Glomerular visceral epithelial cell (primary cell): Measurements from ENCODE around the gene ZDHHC23.

Experiments used
- DNase-seq: peaks from one replicate; pipeline ENCODE4 v3.0.0-alpha.2; 2016; ENCODE audit errors: extremely low spot score

ZDHHC23 gene, protein sequence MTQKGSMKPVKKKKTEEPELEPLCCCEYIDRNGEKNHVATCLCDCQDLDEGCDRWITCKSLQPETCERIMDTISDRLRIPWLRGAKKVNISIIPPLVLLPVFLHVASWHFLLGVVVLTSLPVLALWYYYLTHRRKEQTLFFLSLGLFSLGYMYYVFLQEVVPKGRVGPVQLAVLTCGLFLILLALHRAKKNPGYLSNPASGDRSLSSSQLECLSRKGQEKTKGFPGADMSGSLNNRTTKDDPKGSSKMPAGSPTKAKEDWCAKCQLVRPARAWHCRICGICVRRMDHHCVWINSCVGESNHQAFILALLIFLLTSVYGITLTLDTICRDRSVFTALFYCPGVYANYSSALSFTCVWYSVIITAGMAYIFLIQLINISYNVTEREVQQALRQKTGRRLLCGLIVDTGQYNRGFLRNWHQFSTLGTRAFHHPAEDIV

DNA sequence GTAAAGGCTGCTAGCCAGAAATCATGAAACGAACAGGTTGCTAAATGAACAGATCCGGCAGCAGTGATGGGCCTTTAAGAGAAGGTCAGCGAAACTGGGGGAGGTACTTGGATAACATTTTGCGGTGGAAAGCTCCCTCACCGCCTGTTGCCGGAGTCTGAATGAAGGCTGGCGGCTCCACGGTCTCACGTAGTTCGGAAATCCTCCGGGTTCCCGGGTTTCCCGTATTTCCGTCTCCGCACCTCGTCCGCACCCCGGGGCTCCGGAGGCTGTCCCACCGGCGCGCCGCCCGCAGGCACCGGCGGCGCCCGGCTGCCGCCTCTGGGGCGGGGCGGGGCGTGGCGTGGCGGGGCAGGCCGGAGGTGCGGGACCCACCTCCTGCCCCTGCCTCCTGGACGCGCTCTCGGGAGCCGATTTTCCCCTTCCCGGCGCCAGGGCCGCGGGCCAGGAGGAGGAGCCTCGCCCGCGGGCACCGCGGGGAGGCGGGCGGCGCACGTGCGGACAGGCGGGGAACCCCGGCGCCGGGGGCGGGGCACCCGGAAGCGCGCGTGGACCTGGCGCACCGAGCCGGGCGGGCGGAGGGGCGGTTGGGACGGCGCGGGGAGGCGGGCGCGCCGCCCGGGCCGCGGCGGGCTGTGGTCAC lies at the start of gene ZDHHC23:
Gene ZDHHC23, plus strand, starts transcription at position 642 of the 643 bp plus-strand sequence. CDS start 790 bp downstream, outside the sequence.
- peak; percentile 78 for DNase-seq

DNA sequence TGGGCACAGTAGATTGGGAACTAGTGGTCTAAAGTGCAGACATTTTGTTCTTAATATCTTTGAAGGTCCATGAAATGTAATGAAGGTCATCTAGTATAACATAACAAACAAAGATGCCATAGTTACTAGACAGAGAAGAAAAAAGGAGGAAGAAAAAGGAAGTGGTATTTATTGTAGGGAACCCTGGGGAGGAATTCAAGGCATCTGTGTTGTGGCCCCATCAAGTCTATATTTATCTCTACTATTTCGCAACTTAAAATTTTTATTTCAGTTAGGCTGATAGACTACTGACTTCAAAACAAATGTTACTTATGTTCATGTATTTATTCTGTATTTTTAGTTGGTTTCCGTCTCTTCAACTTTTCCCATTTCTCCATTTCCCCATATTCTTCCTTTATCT lies 48.9 kb upstream of the ZDHHC23 start:
- DNase-seq: no peak

DNA sequence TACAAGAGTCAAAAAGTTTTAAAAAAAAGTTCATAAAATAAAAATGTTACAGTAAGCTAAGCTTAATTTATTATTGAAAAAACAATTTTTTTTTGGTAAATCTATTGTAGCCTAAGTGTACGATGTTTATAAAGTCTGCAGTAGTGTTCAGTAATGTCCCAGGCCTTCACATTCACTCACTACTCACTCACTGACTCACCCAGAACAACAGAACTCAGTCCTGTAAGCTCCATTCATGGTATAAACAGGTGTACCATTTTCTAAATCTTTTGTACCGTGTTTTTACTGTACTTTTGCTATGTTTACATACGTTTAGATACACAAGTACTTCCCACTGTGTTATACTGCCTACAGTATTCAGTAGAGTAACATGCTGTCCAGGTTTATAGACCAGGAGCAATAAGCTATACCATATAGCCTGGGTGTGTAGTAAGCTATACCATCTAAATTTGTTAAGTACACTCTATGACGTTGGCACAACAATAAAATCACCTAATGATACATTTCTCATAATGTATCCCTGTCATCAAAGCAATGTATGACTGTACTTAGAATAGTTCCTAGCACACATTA lies 41.2 kb upstream of the ZDHHC23 start:
- DNase-seq: no peak

DNA sequence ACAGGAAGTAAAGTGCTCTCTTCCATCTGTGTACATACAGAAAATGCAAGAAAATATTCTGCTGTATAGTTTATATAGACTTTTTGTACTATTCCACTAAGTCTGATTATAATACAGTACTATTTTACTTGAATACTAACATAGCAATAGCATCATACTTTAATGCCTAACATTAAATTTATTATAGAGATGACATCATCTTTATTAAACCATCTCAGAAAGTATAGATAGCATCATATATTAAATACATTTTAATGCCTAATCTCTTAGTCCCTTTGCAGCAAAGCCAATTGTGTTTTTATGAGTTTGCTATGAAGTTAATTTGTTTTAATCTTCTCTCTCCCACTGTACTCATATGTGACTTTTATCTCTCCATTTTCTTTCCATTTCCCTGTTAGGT lies 39.7 kb upstream of the ZDHHC23 start:
- DNase-seq: no peak

DNA sequence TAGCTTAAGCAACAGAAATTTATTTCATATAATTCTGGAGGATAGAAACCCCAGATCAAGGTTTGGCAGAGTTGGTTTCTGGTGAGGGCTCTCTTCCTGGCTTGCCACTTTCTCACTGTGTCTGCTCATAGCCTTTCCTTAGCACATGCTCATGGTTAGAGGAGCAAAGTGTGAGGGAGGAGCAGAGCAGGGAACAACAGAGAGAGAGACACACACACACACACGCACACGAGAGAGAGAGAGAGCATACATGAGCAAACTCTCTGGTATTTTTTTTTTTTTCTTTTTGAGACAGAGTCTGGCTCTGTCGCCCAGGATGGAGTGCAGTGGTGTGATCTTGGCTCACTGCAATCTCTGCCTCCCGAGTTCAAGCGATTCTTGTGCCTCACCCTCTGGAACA lies 36.8 kb upstream of the ZDHHC23 start:
- DNase-seq: no peak

DNA sequence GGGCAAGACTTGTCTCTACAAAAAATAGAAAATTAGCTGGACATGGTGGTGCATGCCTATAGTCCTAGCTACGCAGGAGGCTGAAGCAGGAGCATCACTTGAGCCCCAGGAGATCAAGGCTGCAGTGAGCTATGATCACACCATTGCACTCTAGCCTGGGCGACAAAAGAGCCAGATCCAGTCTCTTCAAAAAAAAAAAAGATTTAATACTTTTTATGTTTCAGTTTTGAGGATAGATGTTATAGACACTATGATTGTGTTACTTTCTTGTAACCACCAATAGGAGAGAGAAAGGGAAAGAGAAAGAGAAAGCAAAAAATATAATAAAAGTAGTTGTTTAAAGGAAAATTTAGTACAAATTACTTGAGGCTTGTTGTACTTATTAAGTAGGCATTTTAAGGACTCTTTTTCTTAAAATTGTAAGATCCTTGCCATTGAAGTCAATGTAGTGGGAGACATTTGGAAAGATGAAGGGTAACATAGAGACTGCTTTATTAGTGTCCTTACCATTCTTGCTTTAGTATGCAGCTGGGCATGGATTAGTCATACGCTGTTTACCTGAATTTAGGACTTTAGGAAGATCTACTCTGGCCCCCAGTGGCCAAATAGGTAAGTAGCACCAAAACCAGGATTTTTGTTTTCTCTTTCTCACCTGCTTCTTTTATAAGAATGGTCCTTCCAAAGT lies 35.1 kb upstream of the ZDHHC23 start:
- peak; percentile 67 for DNase-seq

DNA sequence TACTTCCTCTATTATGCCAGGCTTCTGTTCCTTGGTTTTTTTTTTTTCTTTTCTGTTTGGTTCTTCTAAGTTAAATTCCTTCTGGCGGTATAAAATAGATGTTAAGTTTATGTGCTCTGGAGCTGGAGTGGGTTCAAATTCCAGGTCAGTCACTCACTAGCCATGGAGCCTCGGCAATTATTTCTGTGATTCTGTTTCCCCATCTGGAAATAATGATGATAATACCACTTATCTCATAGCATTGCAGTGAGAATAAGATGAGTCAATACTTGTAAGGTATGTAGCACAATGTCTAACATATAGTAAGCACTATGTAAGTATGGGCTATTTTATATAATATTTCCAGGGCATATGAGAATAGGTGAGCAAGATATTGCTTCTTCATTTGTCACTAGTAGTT lies 33.2 kb upstream of the ZDHHC23 start:
- DNase-seq: no peak

DNA sequence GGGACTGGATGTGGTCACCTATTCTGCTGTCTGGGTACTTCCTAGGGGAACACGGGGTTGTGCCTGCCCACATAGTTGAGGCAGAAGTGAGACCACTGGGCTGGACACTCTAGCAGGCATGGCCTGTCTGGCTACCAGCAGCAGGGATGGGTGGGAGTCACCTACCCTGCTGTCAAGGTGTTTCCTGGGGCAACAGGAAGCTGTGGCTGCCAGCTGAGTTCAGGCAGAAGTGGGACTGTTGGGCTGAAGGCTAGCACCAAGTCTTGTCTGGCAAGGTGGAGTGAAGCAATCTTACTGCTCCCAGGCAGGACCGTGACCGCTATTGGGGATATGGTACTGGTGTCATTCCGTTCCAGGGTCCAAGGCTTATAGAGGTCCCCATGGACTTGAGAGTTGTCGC lies 20.3 kb upstream of the ZDHHC23 start:
- DNase-seq: no peak

DNA sequence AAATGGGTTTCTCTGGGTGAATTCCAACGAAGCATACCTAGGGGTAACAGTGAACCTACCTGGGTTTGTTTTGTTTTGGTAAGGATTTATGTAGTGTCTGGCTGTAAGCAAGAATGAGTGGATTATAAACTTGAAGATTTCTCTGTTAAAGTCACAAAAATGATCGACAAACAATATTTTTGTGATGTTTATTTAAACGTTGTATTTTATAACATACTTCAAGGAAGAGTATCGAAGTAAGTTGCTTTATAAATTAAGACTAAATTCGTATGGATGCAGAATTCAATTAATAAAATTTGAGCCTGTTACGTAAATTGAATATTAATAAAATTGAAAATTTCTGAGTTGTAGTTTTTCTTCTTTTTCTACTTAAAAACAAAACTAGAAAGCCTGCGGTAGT lies 982 bp upstream of the ZDHHC23 start:
- no peak for DNase-seq

DNA sequence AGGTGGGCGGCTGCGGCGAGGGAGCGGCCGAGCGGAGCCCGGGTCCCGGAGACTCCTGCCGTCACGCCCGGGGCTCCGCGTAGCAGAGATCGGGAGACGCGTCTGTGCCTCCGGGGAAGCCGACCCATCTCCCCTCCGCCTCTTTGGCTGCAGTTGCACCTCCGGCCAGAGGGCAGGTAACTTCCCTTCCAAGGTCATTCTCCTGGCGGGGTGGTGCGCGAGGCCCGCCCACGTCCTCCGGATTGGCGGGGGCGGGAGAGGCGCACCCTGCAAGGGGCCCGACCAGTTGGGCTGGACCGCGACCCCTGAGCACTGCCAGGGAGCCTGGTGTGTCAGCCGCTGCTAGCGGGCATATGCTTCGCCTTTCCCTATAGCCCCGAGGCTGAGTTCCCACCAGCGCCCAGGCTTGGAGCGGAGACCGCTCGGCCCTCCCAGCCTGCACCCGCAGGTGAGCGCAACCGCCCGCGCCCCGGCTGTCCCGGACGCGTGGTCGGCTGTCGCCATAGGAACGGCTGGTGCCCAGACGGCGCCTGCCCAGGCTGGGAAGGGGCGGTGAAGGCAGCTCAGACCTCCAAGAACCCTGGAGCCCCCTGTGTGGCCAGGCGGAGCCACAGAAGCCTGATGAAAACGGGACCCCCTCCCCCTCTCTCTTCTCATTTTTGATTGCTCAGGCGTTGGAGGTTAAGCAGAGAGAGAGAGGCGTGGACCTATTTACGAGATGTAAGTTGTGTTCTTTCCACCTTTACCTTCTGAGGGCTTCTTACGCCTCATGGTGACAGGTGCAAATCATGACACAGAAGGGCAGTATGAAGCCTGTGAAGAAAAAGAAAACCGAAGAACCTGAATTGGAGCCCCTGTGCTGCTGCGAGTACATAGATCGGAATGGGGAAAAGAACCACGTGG lies 453 bp downstream of the ZDHHC23 start:
- peak; percentile 33 for DNase-seq

DNA sequence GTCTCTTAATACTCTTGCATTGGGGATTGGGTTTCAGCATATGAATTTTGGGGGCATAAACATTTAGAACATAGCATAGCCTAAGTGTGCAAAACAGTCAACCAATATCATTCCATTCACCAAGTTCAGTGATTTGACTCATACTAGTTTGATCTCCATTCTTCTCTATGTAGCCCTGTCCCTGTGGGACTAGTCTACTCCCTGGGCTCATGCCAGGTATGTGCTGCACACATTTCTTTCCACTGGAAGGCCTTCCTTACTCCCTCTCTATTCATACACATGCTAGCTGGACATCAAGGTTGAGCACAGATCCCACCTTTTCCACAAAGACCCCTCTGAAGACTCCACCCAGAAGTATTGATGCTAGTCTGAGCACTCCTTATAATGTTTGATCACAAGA lies 5.1 kb downstream of the ZDHHC23 start:
- no peak for DNase-seq

DNA sequence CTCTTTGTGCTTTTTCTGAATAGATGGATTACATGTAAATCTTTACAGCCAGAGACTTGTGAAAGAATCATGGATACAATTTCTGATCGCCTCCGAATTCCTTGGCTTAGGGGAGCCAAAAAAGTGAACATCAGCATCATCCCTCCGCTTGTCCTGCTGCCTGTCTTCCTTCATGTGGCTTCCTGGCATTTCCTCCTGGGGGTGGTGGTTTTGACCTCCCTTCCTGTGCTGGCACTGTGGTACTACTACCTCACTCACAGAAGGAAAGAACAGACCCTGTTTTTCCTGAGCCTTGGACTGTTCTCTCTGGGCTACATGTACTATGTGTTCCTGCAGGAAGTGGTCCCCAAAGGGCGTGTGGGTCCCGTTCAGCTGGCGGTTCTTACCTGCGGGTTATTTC lies 5.9 kb downstream of the ZDHHC23 start:
- DNase-seq: no peak

DNA sequence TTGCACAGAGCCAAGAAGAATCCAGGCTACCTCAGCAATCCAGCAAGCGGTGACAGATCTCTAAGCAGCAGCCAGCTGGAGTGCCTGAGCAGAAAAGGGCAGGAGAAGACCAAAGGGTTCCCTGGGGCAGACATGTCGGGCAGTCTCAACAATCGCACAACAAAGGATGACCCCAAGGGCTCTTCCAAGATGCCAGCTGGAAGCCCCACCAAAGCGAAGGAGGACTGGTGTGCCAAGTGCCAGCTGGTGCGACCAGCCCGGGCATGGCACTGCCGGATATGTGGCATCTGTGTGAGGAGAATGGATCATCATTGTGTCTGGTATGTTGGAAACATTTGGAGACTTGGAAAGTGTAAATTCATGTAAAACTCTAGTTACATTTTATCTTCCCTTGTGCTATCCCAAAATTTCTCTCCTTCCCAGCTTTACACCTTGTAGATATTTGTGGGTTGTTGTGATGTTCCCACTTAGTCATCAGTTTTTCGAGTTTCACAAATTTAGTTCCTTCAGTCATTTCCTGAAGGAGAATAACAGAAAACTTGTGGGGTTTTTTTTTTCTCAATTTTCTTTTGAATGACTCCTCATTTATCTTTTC lies 6.4 kb downstream of the ZDHHC23 start:
- DNase-seq: no peak

DNA sequence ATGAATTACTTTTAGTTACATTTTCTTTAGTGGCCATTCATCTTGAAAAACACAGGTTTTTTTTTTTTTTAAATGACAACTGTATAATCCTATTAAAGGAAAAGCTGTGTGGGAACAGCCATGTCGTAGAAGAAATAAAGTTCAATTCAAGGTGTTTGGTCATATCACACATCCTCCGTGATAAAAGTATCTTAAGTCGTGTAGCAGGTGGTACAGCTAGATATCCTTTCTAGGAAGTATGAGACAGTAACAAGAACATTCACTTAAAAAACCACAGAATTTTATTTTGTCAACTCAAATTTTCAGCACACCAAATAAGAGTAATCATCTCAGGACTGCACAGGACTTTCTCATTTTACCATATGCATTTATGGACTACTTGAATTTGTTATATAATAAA lies 16.1 kb downstream of the ZDHHC23 start:
- no peak for DNase-seq

DNA sequence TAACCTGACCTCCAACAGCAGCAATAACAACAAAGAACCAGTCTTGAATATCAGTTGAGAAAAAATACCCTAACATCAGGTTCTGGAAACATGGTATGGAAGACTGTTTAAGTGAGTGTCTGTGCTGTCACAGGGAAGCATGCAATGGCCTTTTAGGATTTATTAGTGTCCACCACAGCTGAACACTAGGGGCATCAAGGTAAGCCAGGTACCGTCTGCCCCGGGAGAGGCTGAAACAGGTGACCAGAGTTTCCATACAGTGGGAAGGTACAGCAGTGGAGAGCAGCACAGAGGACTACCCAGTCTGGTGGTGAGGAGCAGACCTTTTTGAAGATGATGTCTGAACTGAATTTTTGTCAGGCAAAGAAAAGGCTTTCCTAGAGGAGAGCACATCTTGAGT lies 18.4 kb downstream of the ZDHHC23 start:
- DNase-seq: no peak

DNA sequence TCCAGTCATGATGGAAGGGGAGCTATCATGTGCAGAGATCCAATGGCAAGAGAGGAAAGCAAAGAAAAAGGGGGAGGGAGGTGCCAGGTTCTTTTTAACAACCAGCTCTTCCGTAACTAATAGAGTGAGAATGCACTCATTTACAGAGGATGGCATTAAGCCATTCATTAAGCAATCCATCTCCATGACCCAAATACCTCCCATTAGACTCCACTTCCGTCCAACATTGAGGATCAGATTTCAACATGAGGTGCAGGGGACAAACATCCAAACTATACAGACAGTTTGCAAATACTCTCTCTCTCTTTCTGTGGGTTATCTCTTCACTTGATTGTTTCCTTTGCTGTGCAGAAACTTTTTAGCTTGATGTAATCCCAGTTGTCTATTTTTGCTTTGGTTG lies 21.2 kb downstream of the ZDHHC23 start:
- no peak for DNase-seq

DNA sequence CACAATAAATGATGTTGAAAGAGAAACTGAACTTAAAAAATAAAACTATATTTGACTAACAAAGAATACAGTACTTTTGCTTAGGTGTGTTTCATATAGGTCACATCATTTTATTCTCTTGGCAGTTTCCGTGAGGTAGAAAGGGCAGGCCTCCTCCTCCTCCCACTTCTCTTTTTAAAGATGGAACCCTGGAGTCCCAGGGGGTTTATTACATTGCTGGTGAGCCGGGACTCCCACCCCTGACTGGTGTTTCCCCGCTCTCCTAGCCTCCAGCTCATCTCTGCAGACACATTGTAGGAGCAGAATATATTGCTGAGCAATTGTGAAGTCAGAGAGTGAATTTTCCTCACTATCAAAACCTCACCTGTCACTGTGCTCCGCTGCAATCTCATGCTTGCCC lies 30.0 kb downstream of the ZDHHC23 start:
- DNase-seq: no peak

DNA sequence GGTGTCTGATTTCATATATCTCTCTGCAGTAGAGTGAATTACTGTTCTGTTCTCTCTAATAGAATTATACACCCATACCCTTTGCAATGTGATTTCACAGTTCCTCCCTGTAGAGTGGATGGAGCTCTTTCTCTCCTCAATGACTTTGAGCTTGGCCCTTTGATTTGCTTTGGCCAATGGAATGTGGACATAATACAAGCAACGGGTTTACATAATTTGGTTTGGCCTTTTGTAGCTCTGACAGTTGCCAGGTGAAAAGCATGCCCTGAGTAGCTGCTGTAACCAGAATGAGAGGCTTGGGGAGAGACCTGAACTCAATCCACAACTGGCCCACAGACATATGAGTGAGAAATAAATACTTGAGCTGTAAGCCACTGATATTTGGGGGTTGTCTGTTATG lies 32.1 kb downstream of the ZDHHC23 start:
- DNase-seq: no peak

DNA sequence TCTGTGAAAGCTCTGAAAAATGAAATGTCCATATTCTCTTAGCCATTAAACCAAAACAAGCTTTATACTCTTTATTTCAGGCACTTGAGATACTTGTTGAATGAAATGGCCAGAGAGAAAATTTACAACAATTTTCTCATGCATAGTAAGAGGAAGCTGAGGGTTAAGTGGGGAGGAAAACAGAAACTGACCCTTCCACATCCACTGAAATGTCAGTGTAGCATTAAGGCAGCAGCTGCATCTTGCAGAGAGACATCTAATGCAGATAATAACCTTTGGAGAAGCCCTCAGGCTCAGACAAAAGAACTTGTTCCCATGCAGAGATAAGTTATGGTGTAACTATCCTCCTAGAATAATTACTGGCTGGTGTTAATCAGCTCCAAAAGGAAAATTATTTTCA lies 34.0 kb downstream of the ZDHHC23 start:
- no peak for DNase-seq

DNA sequence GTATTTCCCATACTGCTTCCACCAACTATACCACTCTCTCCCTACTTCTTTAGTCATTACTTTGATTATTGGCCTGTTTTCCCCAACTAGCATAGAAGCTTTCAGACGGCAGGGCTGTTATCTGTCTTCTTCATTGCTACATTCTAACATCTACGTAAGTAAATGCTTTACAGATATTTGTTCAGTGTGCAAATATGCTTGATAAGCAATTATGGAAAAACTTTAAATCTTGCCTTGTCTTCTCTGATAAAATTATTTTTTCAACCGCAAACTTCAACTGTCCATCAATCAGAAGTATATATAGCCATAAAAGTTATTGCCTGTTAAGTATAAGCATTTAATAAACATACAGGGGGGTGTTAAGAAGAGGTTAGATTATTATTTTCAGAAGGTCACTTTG lies 35.7 kb downstream of the ZDHHC23 start:
- DNase-seq: no peak

DNA sequence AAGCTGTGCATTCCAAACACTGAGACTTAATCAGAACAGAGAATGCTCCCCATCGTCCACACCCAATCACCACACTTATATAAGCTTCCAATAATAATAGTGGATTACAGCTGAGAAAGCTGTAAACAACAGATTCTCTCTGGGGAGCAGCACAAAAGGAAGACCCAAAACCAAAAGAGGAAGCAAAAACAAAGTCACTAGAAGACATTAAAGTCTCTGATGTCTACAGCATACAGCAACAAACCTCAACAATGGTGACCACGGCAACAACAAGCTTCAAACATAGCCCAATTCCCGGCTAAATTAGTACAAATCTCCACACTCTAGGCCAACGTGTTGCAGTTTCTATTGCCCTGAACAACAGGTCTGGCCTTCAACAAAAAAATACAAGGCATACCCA lies 37.7 kb downstream of the ZDHHC23 start:
- DNase-seq: no peak
